ENCODE measurements around the gene OCIAD2. TPM values are rescaled to one million over a fixed set of nuclear protein-coding genes. Genes with fewer than 3 reads are reported as not detected.
"Not testable (repeated sequence)": the region's sequence is repeated elsewhere in the genome, so short reads cannot be mapped to it uniquely, and the experiment has no call there.

Gene OCIAD2
- total and polyA plus RNA-seq, 12 donors: 11.1 to 44.1 (median 26.2) TPM

DNA sequence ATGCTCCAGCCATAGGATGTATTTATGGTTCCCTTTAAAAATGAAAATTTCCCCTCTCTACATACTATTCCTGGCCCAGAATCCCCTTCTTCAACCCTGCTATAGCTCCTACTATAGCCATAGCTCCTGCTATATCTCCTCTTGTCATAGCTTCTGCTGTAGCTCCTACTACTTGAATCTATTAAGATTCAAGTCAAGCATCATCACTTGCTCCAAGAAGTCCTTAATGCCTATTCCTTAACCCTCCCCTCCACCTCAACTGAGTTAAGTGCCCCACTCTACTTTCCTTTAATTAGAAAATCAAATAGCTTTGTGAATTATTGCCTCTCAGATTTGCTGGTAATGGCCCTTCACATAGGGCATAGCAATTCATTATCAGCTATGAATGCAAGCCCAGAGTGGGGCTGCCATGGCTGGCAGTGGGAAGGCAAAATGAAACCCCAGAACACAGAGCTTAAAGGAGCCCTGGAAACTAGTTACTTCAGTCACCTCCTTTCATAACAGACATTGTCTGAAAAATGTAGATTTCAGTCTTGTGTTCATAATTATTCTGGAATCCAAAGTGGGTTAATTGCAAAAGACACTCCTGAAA lies 15.4 kb downstream of the OCIAD2 start:
- no peak overlapping the region for H3K27ac ChIP-seq
- H3K4me3 ChIP-seq: no peak overlapping the region
- H3K36me3 ChIP-seq (replicated peaks in 1 of 2): peaks cover 0 to 9% of the 10 kb centered on the region in 2 donors
- H3K9me3 ChIP-seq (replicated peaks in 1 of 3): no peaks in the 10 kb centered on the region
- intact Hi-C loops (cut with DNase I): no loop called here
- no peak for DNase-seq
- TF ChIP-seq, protein P1, sequence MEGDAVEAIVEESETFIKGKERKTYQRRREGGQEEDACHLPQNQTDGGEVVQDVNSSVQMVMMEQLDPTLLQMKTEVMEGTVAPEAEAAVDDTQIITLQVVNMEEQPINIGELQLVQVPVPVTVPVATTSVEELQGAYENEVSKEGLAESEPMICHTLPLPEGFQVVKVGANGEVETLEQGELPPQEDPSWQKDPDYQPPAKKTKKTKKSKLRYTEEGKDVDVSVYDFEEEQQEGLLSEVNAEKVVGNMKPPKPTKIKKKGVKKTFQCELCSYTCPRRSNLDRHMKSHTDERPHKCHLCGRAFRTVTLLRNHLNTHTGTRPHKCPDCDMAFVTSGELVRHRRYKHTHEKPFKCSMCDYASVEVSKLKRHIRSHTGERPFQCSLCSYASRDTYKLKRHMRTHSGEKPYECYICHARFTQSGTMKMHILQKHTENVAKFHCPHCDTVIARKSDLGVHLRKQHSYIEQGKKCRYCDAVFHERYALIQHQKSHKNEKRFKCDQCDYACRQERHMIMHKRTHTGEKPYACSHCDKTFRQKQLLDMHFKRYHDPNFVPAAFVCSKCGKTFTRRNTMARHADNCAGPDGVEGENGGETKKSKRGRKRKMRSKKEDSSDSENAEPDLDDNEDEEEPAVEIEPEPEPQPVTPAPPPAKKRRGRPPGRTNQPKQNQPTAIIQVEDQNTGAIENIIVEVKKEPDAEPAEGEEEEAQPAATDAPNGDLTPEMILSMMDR (IDR thresholded peaks at IDR 0.05): no peak
- no peak for TF ChIP-seq POLR2A (IDR thresholded peaks at IDR 0.05)
- no peaks in the 10 kb centered on the region for H3K27me3 ChIP-seq
- H3K4me1 ChIP-seq (replicated peaks in 1 of 2): no peaks in the 10 kb centered on the region

DNA sequence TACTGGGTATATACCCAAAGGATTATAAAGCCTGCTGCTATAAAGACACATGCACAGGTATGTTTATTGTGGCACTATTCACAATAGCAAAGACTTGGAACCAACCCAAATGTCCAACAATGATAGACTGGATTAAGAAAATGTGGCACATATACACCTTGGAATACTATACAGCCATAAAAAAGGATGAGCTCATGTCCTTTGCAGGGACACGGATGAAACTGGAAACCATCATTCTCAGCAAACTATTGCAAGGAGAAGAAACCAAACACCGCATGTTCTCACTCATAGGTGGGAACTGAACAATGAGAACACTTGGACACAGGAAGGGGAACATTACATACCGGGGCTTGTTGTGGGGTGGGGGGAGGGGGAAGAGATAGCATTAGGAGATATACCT lies 16.8 kb downstream of the OCIAD2 start:
- intact Hi-C loops (cut with DNase I); H3K27ac ChIP-seq; H3K4me1 ChIP-seq (replicated peaks in 1 of 2); H3K4me3 ChIP-seq; H3K27me3 ChIP-seq; H3K9me3 ChIP-seq (replicated peaks in 1 of 3); DNase-seq; H3K36me3 ChIP-seq (replicated peaks in 1 of 2): not testable (repeated sequence)
- WGBS, 4 donors: 97 to 100% (median 97%) methylated on average over 3 of the region's 3 CpGs

DNA sequence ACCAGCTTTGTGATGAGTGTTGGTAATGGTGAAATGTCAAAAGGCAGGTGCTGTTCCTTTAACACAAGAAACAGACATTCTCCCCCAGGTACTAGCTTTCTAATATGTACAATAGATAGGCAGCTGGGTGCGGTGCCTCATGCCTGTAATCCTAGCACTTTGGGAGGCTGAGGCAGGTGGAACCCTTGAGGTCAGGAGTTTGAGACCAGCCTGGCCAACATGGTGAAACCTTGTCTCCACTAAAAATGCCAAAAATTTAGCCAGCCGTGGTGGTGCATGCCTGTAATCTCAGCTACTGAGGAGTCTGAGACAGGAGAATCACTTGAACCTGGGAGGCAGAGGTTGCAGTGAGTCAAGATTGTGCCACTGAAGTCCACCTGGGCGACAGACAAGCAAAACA lies 24.9 kb downstream of the OCIAD2 start:
- 85 to 90% (median 87%) methylated on average over 3 of the region's 3 CpGs for WGBS, 4 donors
- H3K4me1 ChIP-seq (replicated peaks in 1 of 2); H3K36me3 ChIP-seq (replicated peaks in 1 of 2); H3K9me3 ChIP-seq (replicated peaks in 1 of 3); H3K4me3 ChIP-seq; H3K27ac ChIP-seq; DNase-seq; H3K27me3 ChIP-seq; intact Hi-C loops (cut with DNase I): not testable (repeated sequence)

DNA sequence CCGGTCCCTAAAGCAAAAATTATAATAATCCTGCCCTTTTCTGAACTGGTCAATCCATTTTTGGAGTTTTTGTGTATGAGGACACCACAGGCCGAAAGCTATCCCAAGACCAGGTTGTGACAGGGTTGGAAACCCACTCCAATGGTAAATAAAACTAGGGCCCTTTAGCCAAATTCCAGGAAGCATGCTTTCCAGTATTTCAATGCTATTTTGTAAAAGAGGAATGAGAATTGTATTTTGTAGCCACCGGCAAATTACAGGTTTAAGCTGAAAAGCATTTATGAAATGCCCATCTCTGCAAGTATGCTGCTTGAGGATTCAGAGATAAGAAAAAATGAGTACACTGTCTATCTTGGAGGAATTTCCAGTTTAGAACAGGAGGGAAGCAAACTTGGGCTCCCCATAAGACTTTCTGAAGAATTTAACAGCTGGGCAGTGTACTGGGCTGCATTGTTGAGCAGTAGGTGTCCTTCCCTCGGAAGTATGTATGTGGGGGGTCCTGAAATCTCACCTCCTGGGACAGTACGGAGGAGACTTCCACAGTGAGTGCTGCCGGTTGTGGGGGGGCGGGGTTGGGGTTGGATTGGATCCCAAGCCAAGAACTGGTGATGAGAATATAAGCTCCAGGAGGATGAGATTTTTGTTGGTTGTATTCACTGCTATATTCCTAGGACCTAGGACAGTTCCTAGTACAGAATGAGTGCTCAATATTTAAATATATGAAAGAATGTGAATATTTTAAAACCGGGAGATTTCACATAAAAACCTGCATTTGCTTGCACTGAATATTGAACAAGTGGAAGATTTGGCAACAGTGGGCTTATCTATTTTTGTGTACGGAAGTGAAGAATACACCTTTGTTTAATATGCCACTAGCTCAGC lies 26.8 kb downstream of the OCIAD2 start:
- H3K27ac ChIP-seq: no peak overlapping the region
- TF ChIP-seq, protein P1 (IDR thresholded peaks at IDR 0.05): no peak
- TF ChIP-seq POLR2A (IDR thresholded peaks at IDR 0.05): no peak
- DNase-seq: no peak
- H3K27me3 ChIP-seq: no peaks in the 10 kb centered on the region
- 69 to 76% (median 72%) methylated on average over 9 of the region's 9 CpGs for WGBS, 4 donors
- no peaks in the 10 kb centered on the region for H3K9me3 ChIP-seq (replicated peaks in 1 of 3)
- intact Hi-C loops (cut with DNase I): no loop called here
- no peaks in the 10 kb centered on the region for H3K36me3 ChIP-seq (replicated peaks in 1 of 2)
- H3K4me1 ChIP-seq (replicated peaks in 1 of 2): no peaks in the 10 kb centered on the region
- no peak overlapping the region for H3K4me3 ChIP-seq

DNA sequence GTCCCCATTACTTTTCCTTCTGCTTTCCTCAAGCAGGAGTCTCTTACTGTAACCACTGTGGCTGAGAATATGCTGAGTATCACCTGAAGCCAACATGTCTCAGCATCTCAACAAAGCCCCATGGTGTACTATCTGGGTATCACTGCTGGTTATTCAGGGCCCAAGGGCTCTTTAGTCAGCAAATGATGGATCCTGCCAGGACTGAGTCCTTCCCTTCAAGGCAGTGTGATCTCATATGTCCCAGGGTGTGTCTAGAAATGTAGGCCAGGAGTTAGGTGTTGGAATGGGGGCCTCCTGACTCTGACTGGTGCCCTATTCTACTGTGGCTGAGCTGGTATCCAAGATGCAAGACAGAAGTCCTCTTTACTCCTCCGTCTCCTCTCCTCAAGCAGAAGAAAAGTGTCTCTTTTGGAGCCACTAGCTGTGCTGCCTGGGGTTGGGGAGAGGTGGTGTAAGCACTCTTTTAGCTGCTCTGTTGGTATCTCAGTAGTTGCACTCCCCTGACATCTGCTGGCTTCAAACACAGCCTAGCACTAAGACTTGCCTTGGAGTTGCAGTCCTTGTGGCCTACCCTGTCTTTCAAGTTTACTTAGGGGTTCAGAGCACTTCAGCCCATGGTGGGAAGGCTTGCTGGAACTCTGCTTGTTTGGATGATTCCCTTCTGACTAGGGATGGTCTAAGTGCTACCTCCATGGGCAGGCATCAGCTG lies 28.6 kb downstream of the OCIAD2 start:
- intact Hi-C loops (cut with DNase I): no loop called here
- Histone ChIP-seq H3K27ac (no peak overlapping the region), H3K36me3 (replicated peaks in 1 of 2) (no peaks in the 10 kb centered on the region), H3K4me1 (replicated peaks in 1 of 2) (no peaks in the 10 kb centered on the region), H3K27me3 (no peaks in the 10 kb centered on the region), H3K9me3 (replicated peaks in 1 of 3) (no peaks in the 10 kb centered on the region), H3K4me3 (no peak overlapping the region)
- WGBS, 4 donors: 83 to 100% (median 100%) methylated on average over 1 of the region's 1 CpG
- TF ChIP-seq, protein P1 (IDR thresholded peaks at IDR 0.05): no peak
- TF ChIP-seq POLR2A (IDR thresholded peaks at IDR 0.05): no peak
- no peak for DNase-seq

DNA sequence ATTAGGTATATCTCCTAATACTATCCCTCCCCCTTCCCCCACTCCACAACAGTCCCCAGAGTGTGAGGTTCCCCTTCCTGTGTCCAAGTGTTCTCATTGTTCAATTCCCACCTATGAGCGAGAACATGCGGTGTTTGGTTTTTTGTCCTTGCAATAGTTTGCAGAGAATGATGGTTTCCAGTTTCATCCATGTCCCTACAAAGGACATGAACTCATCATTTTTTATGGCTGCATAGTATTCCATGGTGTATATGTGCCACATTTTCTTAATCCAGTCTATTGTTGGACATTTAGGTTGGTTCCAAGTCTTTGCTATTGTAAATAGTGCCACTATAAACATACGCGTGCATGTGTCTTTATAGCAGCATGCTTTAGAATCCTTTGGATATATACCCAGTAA lies 41.9 kb downstream of the OCIAD2 start:
- H3K4me1 ChIP-seq (replicated peaks in 1 of 2); H3K27ac ChIP-seq; H3K9me3 ChIP-seq (replicated peaks in 1 of 3); intact Hi-C loops (cut with DNase I); H3K36me3 ChIP-seq (replicated peaks in 1 of 2); H3K4me3 ChIP-seq; H3K27me3 ChIP-seq; DNase-seq: not testable (repeated sequence)
- 91 to 96% (median 95%) methylated on average over 4 of the region's 4 CpGs for WGBS, 4 donors

All from adrenal gland (tissue), 12 donors.